ENCODE measurements around the gene RLN3.

RLN3 gene

GRCh38 chr19:14027856-14028450, at the start of gene RLN3:
TSS of gene RLN3 (plus strand) at chr19:14028148. CDS start at chr19:14028205, 57 bp downstream.
- DNase-seq: no peak

GRCh38 chr19:13978351-13979243, 49.4 kb upstream of the RLN3 start:
- DNase-seq: peak; percentile 43

- no peak for DNase-seq
Observed at GRCh38 chr19:13979244-13979615, 48.7 kb upstream of the RLN3 start.

- DNase-seq: no peak
Observed at GRCh38 chr19:13979686-13980085, 48.3 kb upstream of the RLN3 start.

GRCh38 chr19:13980340-13980739, 47.6 kb upstream of the RLN3 start:
- DNase-seq: no peak

GRCh38 chr19:13981021-13981420, 46.9 kb upstream of the RLN3 start:
- no peak for DNase-seq

- DNase-seq: no peak
Observed at GRCh38 chr19:13981467-13981866, 46.5 kb upstream of the RLN3 start.

GRCh38 chr19:13981988-13982501, 45.9 kb upstream of the RLN3 start:
- DNase-seq: no peak

GRCh38 chr19:13982773-13983172, 45.2 kb upstream of the RLN3 start:
- no peak for DNase-seq

GRCh38 chr19:13983213-13983889, 44.6 kb upstream of the RLN3 start:
- no peak for DNase-seq

GRCh38 chr19:13984186-13984585, 43.8 kb upstream of the RLN3 start:
- no peak for DNase-seq

GRCh38 chr19:13984875-13985741, 42.8 kb upstream of the RLN3 start:
- no peak for DNase-seq

- peak; percentile 47 for DNase-seq
Observed at GRCh38 chr19:13985771-13986347, 42.1 kb upstream of the RLN3 start.

- peak; percentile 52 for DNase-seq
Observed at GRCh38 chr19:13986348-13986904, 41.5 kb upstream of the RLN3 start.

GRCh38 chr19:13987101-13987890, 40.7 kb upstream of the RLN3 start:
- peak; percentile 57 for DNase-seq

- no peak for DNase-seq
Observed at GRCh38 chr19:13989487-13989886, 38.5 kb upstream of the RLN3 start.

GRCh38 chr19:13990085-13990484, 37.9 kb upstream of the RLN3 start:
- no peak for DNase-seq

- no peak for DNase-seq
Observed at GRCh38 chr19:13992025-13992424, 35.9 kb upstream of the RLN3 start.

- no peak for DNase-seq
Observed at GRCh38 chr19:13993590-13994300, 34.2 kb upstream of the RLN3 start.

GRCh38 chr19:13995017-13995728, 32.8 kb upstream of the RLN3 start:
- no peak for DNase-seq
